Activated CD4-positive, alpha-beta T cell treated with anti-CD3 and anti-CD28 coated beads for 4 hours (primary cell): Measurements from ENCODE around the gene PYGL.
"Not testable (repeated sequence)": the region's sequence is repeated elsewhere in the genome, so short reads cannot be mapped to it uniquely, and the experiment has no call there.

Source experiments
- DNase-seq, 2 donors: peaks; one replicate each; pipeline ENCODE4 v3.0.0-alpha.2; 2020

PYGL gene

GRCh38 chr14:50954811-50955372 lies 10.6 kb upstream of the PYGL start:
- DNase-seq = no peak

DNA sequence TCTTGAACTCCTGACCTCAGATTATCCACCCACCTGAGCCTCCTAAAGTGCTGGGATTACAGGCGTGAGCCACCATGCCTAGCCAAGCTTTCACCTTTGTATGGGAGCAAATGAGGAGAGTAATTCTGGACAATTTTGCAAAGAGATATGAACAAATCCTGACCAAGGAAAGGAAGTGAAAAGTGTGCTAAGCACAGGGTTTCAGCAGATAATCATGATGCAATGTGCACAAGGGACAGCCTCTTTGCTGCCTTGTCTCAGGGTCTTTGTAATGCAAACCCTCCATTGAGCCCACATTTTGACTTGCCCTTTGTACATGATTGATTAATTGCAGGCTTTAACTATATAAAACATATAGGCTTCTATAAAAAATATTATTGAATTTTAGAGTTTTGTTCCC lies 9.2 kb upstream of the PYGL start:
- no peak for DNase-seq

GRCh38 chr14:50951032-50951431 lies 6.7 kb upstream of the PYGL start:
- DNase-seq = no peak

- DNase-seq = no peak
These were observed 3.9 kb upstream of the PYGL start for GRCh38 chr14:50948205-50948604.

DNA sequence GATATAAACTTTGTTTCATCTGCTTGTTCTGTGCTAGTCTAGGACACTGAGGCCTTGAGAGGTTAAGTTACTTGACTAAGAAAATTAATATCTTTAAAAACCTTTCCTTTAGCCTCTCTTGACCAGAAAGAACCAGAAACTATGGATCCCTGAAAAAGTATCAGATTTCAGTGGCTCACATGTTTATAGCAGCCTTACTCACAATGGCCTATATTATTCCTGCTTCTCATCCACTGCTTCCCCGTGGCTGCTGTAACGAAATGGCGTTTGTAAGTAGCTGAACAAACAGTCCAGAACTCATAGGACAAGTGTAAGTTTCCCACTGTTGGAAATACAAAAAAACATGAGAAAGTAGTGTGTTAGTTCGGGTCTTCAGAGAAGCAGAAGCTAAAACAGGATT lies 3.2 kb upstream of the PYGL start:
- DNase-seq = no peak

GRCh38 chr14:50946234-50946935 lies 2.1 kb upstream of the PYGL start:
- no peak for DNase-seq

DNA sequence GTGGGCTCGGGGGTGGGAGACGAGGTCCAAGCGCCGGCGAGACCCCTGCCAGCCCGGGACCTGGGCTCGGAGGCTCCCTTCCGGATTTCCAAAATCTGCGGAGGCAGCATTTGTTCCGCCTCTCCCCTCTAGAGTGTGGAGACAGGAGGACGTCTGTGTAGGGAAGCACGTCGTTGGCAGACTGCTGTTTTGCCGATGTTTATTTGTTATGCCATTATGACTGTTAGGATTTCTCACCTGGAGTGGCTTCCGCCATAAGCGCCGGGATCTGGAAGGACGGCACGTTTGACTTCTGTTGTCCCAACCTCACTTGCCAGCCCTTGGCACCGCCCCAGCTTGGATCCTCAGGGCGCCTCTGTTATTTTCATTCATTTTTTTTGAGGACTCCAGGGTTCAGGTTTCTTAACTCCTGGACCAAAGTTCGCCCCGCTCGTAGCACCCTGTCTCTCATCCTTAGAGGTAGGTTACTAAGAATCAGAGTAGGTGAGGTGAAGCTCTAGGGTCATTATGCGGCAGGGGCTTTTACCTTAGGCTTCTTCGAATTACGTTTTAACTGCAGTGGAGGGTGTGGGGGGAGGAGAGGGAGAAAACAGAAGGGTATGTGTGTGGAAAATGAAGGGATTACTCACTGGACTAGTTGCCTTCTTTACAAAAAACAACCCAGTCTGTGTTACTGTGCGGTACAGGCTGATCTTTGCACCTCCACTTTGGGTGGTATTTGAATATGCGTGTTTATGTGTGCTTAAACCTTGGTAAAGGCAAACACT lies 547 bp upstream of the PYGL start:
- no peak for DNase-seq

- no peak for DNase-seq
These were observed 881 bp downstream of the PYGL start for GRCh38 chr14:50943261-50943942.

GRCh38 chr14:50941638-50942037 lies 2.6 kb downstream of the PYGL start:
- not testable (repeated sequence) for DNase-seq

- DNase-seq = no peak
These were observed 3.1 kb downstream of the PYGL start for GRCh38 chr14:50941151-50941550.

DNA sequence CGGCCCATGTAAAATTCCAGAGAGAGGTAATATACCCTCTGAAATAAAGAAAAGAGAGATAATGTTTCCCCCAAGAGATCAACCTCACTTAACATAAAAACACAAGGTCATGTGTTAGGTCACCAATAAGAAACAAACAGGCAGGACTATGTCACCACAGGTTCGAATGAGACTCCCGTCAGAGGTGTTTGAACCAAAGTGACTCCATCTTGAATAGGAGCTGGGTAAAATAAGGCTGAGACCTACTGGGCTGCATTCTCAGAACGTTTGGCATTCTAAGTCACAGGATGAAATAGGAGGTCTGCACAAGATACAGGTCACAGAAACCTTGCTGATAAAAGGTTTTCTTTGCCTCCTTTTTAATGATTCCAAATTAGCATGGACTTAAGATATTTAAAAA lies 6.5 kb downstream of the PYGL start:
- DNase-seq = no peak

DNA sequence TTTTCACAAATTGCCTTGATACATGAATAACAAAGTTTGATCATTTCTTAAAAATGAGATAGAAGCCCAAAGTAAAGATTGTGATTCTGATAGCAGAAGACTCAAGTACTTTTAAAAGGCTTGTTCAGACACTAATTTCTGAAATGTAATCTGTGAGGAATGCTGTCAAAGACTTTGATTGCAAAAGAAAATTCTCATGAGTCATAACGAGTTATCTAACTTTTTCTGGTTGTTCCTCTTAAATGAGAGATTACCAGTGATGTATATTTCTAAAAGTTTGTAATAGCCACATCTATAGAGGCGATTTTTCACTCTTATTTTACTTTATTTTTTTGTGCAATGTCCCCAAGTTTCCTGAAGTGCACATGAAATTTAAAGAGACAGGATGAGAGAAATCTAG lies 7.0 kb downstream of the PYGL start:
- DNase-seq = no peak

- no peak for DNase-seq
These were observed 7.4 kb downstream of the PYGL start for GRCh38 chr14:50936882-50937281.

DNA sequence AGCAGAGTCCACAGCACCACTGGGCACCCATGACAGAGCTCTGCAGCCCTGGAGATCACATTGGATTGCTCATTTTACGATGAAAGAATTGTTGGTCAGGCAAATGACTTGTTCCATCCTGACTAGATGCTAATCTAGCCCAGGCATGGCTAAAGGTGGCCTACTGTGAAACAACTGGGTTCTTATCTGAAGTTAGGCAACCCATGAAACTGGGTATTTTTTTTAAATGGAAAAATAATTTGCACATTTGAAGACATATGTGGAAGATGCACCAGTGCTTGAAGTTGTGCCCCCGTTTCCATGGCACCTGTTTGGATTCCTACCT lies 8.3 kb downstream of the PYGL start:
- no peak for DNase-seq

DNA sequence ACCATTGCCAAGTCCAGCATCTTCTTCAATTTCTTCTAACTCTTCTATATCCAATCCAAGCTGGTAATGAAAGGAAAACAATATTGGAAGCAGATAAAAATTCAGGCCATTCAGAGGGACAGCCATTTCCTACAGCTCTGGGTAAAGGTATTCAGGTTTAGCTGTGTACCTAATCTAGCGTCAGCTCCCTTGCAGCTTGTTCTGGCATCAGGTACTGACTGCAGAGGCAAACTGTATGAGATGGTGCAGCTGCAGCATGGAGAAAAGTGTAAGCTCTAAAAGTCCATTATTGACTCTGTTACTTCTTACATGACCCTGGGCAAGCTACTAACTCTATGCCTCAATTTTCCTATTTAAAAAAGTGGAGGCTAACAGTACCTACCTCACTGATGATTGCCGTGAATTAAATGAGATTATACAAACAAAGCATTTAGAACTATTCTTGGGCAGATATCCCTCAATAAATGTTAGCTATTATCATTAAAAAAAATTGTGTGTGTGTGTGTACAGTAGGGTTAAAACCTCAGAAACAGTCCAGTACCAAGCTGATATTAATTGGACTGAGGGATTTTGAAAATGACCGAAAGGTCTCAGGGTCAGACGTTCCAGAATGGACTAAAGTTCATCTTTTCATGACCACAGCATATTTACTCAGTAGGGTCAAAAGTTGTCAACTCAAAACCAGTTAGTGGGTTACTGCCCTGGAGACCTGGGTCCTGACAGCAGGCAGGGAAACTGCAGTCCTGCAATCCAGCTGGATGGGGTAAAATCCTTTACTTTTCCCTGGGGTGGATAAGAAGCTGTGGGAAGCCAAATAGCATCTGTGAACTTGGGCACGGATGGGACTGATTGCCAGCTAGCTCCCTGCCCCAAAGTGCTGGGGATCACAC lies 8.9 kb downstream of the PYGL start:
- DNase-seq = no peak

GRCh38 chr14:50932592-50933495 lies 11.4 kb downstream of the PYGL start:
- no peak for DNase-seq

DNA sequence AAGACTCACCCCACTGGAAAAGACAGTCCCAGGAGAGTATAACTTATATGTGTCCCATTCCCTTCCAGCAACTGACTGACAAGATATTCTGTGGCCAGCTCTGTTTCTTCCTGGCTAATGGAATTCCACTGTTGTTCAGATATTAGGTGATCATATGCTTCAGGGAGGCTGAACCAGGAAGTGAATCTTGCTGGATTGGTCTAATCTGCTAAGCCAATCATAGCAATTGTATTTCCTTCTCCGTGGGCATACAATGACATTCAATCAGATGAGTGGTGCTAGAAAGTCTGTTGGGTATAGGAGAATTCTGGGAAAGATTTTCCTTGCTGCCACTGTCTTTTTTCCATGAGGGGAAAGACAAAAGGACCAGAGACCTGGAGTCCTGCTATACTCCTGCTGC lies 12.1 kb downstream of the PYGL start:
- no peak for DNase-seq

DNA sequence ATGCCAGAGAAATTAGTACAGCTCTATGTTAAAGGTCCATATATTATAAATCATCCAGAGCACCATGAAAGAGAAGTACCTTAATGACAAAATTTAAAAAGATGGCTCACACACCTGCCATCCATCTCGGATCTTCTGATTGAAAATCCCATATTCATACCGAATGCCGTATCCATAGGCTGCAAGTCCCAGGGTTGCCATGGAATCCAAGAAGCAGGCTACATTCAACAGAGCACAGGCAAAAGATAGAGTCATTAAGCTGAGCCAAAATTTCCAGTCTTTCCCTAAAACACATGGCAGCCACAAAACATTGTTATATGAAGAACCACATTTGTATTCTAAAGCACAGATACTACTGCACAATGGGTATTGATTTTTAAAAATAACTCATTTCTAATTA lies 12.7 kb downstream of the PYGL start:
- DNase-seq = no peak

DNA sequence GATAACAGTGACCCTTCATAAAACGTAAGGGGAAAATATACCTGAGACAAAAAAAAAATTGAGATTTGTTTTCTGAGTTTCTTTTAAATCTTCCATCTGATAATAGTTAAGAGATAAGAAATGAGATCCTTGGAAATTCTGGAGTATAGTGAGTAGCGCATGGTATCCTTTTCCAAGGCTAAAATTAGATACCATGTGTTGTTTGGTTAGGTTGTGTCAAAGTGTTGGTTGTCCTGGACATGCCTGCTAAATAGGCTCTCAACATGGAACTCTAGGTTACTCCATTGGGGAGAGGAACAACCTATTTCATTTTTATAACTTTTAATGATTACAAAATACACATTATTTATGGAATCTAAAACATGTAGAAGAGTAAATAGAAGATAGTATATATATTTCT lies 14.8 kb downstream of the PYGL start:
- DNase-seq = no peak

- DNase-seq = no peak
These were observed 16.2 kb downstream of the PYGL start for GRCh38 chr14:50928002-50928635.

DNA sequence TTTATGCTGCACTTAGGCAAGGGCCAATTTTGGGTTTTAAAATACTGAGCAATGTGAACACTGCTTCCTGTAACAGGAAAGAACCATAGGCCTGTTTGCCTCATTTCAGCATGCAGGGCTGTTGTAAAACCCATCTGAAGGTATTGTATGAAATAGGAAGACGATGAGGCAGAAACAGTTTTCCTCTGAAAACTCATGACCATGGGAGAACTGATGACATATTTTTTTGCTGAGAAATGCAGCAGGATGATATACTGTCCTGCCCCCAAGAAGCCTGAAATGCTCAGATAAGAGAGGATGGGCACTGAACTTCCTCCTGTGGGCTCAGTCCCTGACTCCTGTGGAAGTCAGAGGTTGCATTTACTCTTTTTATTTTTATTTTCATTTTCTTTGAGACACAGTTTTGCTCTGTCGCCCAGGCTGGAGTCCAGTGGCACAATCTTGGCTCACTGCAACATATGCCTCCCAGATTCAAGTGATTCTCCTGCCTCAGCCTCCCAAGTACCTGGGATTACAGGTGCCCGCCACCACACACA lies 17.4 kb downstream of the PYGL start:
- DNase-seq = no peak
